Stimulated activated CD8-positive, alpha-beta memory T cell treated with anti-CD3 and anti-CD28 coated beads, Interleukin-7, amount 100 ng/mL, for 4 hours (primary cell): ENCODE measurements around the gene NTM.
"Not testable (repeated sequence)": the region's sequence is repeated elsewhere in the genome, so short reads cannot be mapped to it uniquely, and the experiment has no call there.

ENCODE experiments used
- DNase-seq, 2 donors: peaks; one replicate each; pipeline ENCODE4 v3.0.0-alpha.2; 2020; ENCODE audit warnings: low read depth in 2 of 2

The NTM gene

DNA sequence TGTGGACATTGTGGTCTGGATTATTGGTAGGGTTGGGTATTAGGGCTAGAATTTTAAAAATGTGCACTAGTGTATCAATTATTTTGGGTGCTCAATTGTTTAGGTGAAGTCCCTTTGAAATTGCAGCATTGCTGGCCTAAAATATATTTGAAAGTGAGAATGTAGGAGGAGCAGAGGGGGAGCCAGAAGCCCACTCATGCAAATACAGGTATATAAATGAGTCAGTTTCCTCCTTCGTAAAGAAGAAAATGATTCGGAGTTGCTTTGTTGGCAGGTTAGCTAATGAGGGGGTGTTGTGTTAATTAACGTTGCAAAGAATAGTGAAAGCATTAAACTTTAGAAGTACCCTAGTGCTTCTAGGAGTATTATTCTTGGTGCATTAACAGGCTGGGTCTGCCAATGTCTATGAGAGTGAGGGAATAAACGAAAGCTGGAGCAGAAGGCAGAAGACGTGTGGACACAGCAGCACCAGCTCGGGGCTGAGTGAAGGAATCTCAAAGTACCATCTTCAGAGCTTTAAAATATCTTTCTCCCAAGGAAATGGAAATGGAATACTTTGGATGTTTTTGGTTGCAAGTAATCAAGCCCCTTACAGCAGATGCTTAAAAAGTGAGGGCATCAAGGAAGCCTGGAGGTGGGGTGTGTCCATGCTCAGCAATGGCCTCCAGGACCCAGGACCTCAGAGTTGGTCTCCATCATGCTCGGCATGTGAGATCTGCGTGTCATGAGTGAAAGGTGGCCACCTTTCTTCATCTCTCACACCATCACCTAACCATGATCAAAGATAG is 522.9 kb downstream of the NTM start:
- DNase-seq: no peak

DNA sequence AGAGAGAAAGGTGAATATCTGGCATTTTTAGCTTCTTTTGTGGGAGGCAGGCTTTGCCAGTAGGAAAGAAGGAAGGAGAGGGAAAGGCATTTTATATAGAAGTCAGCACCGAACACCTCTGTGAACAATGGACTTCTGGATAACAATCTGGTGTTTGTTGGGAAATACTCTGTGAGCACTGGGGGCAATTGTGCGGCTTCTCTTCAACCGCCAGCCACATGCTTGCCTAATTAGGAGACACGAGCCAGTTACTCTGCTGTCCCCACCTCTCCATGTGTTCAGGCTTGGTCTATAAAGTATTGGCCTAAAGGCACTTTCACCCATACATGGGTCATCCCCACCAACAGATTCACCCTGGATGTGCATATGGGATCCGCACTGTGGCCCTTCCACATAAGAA is 523.6 kb downstream of the NTM start:
- no peak for DNase-seq

DNA sequence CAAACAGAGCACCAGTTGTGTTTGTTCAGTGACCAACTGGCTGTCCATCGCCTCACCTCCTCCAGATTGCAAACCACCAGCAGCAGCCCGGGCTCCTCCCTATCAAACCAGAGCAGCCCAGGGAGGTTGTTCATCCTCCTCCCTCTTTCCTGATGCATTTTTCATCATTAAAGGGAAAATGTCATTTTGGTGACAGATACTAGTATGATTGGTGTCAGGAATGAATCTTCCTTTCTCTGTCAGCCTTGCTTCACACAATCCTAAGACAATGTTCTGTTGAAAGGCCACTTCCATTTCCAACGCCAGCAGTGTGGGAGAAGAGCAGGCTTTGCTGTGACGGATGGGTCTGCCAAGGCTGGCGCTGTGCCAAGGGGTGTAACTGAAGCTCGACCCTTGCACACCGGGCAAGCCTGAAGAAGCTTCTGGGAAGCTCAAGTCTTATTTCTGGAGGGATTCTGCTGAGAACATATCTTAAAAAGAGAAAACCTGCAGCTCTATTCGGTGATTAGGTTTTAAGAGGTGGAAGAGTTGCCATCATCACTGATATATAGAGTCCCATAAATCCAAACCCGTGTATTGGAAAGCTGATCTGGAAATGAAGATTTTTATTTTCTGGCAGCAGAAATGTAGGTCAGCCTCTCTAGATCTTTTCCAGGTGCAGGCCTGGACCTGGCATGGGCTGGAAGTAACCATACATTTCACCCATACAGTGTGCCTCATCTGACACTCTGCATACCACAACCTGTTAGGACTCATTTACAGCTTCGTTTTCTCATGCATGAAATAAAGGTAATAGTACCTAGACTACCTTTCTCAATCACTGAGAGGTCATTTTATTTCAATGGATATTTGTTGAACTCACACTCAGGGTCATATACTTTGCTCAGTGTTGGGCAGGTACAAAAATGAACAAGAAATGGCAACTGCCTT is 524.5 kb downstream of the NTM start:
- no peak for DNase-seq

DNA sequence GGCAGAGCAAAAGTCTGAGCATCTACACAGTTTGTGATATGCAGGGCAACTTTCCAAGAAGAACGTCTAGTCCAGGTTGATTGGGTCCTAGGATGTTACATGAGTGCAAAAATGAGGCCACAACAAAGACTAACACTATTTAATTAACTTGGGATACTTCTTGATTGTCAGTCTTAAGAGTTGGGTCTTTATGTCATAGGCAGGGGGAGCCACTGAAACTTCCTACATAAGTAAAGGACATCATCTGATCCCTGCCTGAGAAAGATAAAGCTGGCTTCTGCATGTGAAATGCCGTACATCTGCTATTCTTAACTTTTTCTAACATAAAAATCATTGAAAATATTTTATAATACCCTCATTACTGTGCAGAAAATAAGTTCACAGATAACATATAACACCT is 525.5 kb downstream of the NTM start:
- DNase-seq: no peak

DNA sequence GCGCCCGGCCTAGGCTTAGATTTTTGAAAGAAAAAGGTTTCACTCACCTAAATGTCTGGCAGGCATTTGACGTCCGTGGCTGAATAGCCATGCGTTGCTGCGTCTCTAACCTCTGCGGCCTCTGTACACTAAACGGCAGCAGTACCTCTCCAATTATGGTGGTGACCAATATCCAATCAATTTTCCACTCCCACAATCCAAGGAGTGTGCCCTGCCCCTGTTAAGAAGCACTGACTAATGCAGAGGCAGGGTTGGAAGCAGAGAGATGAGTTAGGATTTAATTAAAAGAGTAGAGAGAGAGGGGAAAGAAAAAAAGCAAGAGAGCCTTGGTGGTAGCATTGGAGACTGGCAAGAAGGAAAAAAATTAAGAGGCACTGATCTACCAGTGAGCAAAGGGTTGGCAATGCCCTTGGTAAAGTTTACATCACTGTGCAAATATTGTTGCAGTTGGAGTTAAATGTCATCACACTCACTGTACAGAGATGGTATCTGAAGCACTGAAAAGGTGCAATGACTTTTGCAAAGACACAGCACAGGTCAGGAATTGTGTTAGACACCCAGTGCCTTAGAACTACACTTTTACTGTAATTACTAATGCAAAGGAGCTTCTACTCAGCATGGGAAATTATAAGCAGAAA is 526.7 kb downstream of the NTM start:
- DNase-seq: no peak

DNA sequence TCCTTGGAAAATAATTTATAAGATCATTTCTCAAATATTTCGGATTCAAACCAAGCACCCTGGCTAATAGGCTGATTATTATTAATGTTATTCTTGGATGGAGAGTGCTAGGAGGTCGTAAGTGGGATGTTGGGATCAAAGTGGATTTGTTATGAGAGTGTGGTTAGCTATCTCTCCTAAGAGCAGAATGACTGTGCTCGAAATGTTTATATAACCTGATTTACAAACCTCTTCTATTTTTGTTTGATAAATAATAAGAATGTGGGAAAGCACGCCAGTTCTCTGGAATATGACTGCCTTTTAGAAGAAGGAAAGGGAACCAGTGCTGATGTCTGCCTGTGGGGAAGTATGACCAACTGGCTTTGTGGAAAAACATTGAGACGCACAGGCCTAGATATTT is 527.5 kb downstream of the NTM start:
- no peak for DNase-seq

DNA sequence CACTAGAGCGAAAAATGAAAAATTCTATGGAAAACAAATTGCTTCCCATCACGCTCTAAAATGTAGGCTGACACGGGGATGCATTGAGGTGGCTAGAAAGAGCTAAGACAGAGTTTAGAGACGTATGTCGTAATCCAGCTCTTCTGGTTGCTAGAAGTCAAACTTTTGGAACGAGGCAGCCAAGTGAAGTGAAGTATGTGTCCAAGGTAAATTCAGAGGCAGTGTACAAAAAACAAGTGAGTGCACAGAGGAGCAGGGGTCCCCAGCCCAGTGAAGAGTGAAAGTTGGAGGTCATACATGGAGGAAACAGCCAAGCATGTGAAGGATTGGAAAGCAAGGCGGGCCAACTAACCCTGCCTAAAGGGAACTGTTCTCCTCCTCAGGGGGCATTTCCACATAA is 528.5 kb downstream of the NTM start:
- no peak for DNase-seq

DNA sequence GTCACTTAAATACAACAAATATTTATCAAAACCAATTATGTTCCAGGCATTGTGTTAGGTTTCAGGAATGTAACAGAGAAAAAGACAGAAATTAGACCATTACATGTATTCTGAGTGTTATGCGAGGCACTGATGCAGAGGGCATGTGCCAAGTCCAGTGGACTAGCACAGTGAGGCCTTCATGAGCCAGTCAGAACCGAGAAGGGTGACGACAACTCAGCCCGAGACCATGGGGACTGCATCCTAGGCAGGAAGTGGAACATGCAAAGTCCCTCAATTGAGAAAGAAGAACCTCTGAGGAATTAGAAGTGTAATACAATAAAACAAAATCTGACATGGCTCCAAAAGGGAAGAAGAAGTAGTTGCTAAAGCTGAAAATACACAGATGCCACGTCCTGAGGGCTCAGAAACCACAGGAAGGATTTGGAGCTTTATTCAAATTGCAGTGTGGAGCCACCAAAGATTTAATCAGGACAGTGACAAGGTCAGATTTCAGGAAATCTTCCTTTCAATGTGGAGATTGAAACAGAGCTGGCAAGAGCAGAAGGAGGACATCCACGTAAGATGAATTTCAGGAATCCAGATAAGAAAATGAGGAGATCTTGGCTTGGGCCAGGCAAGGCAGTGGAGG is 529.6 kb downstream of the NTM start:
- no peak for DNase-seq

DNA sequence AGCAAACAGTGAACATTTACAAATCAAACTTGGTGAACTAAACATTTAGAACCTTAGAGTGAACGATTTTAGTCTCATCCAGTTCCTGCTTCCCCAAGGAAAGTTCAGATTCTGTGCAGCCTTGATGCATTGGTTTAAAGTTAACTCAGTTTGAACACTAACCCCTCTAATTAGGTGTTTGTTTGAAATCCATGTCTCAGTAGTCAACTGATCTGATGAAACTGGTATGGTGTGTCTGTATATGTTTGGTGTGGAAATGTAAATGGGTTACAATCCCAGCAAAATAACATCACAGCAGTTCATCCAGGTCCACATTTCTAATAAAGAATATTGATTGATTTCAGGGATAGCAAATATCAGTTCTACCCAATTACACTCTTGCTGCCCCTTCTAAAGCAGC is 532.0 kb downstream of the NTM start:
- no peak for DNase-seq

DNA sequence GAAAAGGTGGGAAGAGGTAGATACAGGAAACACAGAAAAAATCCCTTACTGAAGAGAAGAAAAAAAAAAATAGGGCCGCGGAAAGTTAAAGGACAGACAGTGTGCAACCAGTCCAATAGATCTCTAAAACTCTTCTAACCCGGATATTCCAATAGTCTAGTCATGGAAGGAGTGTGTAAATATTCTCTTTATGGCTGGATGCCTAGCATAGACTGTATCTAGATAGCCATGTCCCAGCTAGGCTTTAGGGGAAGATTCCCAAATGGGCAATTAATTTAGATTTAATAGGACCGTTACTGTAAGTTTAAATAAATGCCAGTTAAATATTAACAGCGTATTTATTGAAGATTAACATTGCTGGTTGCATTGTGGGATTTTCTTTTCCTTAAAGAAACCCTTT is 532.7 kb downstream of the NTM start:
- no peak for DNase-seq

DNA sequence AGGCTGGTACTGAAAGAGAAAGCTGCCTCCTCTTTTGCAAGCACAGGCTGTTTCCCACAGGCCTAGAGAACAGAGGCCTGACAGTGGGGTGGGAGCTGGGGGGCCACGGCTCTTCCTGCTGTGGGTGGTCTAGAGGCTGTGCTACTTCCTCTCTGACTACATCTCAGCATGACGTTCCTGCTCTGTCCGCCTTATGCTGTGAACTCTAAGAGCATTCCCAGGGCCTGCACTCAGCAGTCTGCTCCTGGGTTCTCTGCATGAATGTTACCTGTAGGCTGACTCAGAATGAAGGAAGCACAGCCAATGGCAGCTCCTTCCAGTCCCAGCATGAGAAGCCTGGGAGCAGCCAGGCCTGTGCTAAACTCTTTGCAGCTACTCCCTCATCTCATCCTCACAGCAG is 534.3 kb downstream of the NTM start:
- no peak for DNase-seq

DNA sequence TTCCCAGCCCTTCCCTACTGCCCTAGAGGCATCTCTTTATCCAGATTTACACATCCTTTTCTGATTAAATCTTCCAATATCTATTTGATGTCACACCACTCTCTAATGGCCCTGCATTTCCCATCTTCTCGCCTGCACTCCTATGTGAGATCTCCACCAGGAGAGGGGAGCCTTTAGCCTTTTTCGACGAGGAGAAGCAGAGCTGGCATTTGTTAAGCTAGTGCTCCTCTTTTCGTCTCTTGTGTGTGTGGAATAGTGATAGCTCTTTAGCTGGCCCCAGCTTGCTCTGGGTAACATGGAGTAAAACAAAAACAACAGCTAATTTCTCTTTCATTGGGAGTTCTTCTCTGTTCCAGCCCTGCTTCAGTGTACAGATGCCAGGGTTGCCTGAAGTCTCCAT is 536.5 kb downstream of the NTM start:
- no peak for DNase-seq

DNA sequence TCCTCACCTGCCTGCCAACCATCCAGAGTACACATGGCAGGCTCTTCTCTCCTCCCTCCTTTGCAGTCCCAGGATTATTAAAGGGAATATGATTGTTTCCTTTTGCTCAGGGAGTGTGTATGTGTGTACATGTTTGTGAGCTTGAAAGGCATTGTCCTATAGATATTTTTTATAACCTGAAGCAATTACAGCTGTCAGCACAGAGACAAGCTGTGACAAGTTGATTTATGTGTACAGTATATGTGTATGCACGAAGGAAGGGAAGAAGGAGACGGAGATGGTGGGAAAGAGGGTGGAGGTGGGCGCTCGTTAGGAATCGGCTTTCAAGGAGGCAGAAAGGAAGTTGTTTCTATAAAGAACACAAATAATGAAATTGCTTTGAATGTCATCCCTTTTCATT is 537.0 kb downstream of the NTM start:
- DNase-seq: no peak

DNA sequence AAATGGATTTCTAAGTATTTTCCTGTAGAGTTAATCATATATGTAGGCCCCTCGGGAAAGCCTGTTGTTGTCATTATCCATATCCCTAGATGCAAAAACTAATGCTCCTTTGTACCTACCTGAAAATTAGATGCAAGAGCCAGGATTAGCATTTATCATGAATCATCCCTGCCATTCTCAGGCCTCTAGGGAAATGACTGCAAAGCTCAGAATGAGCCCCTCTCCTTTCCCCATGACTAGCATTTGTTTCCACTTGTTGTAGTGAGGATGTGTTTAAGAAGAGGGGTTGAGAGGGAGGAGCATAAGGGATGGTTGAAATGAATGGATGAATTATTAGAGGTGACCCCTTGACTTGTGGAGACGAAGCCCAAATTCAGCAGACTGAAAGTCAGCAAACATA is 537.9 kb downstream of the NTM start:
- no peak for DNase-seq

DNA sequence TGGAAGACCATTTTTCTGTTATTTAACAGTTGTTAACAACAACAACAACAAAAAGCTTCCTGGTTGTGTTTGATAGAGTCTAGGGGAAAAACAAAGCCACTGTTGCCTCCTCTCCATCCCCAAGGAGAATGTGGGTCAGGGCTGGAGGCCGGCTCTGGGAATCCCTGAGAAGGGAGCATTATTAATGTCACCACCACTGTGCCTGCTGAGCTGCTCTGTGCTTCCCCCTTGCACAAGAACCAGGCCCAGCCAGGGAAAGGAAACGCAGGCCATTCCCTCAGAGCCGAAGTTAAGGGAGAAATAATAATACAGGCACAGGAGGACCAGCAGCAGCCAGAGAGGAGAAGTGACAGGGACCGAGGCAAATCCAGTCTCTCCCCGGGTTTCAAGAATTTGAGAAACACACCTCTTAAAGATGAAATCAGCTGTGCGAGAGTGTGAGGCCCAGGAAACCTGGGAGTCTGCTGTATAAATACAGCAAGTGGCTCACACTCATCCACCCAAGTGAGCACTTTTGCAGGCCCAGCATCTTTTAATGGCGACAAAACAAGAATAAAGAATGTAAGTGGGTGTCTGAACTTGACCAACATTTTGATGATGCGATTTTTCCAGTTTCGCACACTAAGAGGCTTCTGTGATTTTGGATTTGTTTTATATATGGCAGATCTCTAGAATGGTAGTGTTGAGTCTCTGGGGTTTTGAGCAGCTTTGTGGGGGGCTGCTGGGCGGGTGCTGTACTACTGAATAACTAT is 539.2 kb downstream of the NTM start:
- DNase-seq: no peak

DNA sequence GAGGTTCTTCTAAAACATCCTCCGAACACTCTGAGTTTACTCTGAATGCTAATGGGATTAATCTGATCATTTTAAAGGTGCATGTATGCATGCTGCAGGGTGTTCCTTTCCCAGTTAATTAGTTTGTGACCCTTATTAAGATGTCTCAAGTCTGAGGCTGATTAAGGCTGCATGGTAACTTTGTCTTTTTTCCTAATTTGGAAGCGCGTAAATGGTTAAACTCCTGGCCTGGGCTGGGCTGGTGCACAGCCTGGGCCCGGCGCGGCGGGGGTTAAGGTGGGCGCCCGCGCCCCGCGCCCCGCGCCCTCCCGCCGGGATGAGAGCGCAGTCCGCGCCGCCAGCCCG is 539.7 kb downstream of the NTM start:
- no peak for DNase-seq

DNA sequence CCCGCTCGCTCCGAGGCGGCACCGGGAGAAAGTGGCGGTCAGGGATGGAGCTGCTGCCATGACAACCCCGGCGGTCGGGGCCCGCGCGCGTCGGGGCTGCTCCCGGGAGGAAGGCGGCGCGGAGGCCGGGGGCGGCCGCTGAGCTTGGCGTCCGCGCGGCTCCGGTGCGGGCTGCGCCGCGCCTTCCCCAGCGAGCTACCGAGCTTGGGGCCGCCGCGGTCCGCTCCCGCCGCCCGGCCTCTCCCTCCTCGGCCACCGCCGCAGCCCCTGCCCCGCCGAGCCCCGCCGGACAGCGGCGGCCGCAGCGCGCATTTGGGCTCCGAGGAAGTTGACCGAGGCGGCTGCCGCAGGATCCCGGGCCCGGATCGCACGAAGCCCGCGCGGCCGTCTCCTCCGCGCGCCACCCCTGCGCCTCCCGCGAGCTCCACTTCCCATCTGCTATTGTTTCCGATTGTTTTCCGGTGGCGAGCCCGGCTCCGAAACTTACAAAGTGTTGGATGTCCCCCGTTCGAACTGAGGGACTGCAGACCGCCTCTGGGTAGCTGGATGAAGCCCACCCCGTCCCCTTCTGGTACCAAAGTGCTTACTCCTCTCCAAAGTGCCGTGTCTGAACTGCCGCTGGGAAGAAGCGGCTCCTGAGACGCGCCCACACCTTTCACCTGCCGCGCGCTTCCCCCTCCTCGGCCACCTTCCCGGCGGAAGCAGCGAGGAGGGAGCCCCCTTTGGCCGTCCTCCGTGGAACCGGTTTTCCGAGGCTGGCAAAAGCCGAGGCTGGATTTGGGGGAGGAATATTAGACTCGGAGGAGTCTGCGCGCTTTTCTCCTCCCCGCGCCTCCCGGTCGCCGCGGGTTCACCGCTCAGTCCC is 540.3 kb downstream of the NTM start:
- DNase-seq: no peak

DNA sequence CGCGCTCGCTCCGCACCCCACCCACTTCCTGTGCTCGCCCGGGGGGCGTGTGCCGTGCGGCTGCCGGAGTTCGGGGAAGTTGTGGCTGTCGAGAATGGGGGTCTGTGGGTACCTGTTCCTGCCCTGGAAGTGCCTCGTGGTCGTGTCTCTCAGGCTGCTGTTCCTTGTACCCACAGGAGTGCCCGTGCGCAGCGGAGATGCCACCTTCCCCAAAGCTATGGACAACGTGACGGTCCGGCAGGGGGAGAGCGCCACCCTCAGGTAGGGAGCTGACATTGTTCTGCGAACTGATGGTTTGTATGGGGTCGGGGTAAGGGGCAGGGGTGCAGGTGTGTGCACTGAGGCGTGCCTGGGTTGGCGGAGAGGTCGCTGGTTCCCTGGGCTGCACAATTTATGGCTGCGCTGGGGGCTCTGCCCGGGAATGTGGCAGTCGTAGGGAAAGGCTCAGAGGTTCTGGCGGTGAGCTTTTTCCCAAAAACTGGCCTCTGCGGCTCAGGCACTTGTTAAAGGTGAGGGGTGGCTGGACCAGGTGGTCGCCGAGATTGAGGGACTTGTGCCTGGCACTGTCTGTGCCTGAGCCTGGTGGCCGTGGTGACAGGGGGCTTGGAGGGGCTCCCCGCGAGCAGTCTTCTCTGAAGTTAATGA is 541.1 kb downstream of the NTM start:
- DNase-seq: not testable (repeated sequence)

DNA sequence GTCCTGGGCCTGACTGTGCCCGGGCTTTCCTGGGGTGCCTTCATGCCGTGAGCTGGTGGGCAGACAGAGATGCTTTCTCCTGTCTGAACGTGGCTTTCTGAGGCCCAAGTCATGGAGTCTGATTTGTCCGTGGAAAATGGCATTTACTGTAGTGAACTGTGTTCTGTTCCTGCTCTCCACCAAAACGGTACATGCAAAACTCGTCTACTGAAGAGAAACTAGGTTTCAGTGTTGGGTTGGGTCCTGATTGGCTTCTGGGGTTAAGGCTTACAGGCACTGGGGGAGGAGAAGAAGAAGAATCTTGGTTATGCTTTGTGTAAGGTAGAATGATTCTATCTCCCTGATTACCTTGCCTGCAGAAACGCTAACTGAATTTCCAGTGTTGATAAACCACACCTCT is 541.7 kb downstream of the NTM start:
- DNase-seq: no peak

DNA sequence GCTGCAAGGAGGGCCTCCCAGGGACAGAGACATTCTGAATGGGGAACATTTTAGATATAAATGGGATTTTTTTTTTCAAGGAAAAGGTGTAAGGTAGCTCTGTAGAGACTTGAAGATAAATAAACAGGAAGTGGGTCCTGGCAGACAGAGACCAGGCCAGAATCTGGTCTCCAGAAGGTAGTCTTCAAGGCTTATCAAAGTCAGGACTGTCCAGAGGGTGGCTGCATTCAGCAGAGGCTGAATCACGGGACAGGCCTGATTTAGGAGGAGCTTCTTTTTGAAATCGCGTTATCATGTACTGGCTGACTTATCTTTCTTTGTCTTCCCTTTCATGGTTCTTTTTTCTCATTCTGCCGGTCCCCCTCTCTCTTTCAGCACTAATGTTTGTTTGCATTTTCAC is 542.9 kb downstream of the NTM start:
- DNase-seq: no peak
